HG03175 (cell line): ENCODE measurements around the gene TCOF1.

Experiments
- ATAC-seq: cut with Tn5 transposase; IDR thresholded peaks from one replicate; pipeline ENCODE4 v1.9.1; 2021; ENCODE audit warnings: mild to moderate bottlenecking, moderate library complexity; ENCODE audit not compliant: unreplicated experiment

Gene TCOF1

GRCh38 chr5:150401376-150402228 is 44.1 kb downstream of the TCOF1 start:
- ATAC-seq, result no peak

GRCh38 chr5:150402229-150402773 is 44.8 kb downstream of the TCOF1 start:
- no peak for ATAC-seq

GRCh38 chr5:150402901-150403342 is 45.4 kb downstream of the TCOF1 start:
- no peak for ATAC-seq

GRCh38 chr5:150404121-150404520 is 46.6 kb downstream of the TCOF1 start:
- no peak for ATAC-seq

GRCh38 chr5:150404535-150404934 is 47.0 kb downstream of the TCOF1 start:
- no peak for ATAC-seq

- ATAC-seq, result no peak
Observed at GRCh38 chr5:150404941-150405816, 47.7 kb downstream of the TCOF1 start.

- no peak for ATAC-seq
Observed at GRCh38 chr5:150406103-150406722, 48.7 kb downstream of the TCOF1 start.

- no peak for ATAC-seq
Observed at GRCh38 chr5:150406723-150407095, 49.2 kb downstream of the TCOF1 start.

GRCh38 chr5:150407096-150407720 is 49.7 kb downstream of the TCOF1 start:
- ATAC-seq, result no peak

- no peak for ATAC-seq
Observed at GRCh38 chr5:150408231-150408943, 50.9 kb downstream of the TCOF1 start.

GRCh38 chr5:150409638-150410523 is 52.4 kb downstream of the TCOF1 start:
- ATAC-seq, result peak; percentile 23

GRCh38 chr5:150410524-150411244 is 53.2 kb downstream of the TCOF1 start:
- peak; percentile 18 for ATAC-seq

GRCh38 chr5:150411245-150411979 is 53.9 kb downstream of the TCOF1 start:
- no peak for ATAC-seq

GRCh38 chr5:150412319-150413175 is 55.0 kb downstream of the TCOF1 start, which contains the start of gene CD74:
Gene CD74 (minus strand): TSS chr5:150412910. CDS start chr5:150412749, 161 bp downstream.
- ATAC-seq, result peak; percentile 70

- no peak for ATAC-seq
Observed at GRCh38 chr5:150413176-150413901, 55.8 kb downstream of the TCOF1 start.
